K562 (cell line): ENCODE results near the gene NT5C3B. TPM values are rescaled to one million over a fixed set of nuclear protein-coding genes. Genes with fewer than 3 reads are reported as not detected.

Experiments
- ATAC-seq: fragments of 200-7000 bp; cut with Tn5 transposase; 3 replicates; pipeline ENCODE4 v1.9.1; 2020; ENCODE audit warnings: moderate library complexity
- BruUV-seq: library from RNA; stranded (reverse); fragments of 400-500 nt; replicated peaks from 2 replicates; lab custom pipeline; 2021; lab: Mats Ljungman, UMichigan
- CTCF ChIA-PET: fragments of 300-600 bp; formaldehyde crosslinking; extraction: SDS; loops from one replicate; lab custom pipeline; 2021; ENCODE audit warnings: low intra/inter-chr PET ratio; lab: Yijun Ruan, JAX
- POLR2A ChIA-PET: fragments of 300-600, 350-650 bp; sonication (Branson Sonifier 250); formaldehyde crosslinking; extraction: SDS; loops from one replicate; lab custom pipeline; 2021; ENCODE audit warnings: antibody characterized with exemption, inconsistent platforms; lab: Yijun Ruan, JAX
- DNase-seq, 4 experiments: peaks; one replicate each; pipeline versions ENCODE4 v3.0.0 to v3.0.0-alpha.2; 2011 to 2018; ENCODE audit warnings: low spot score in 3 of 4, mixed read lengths in 3 of 4; ENCODE audit errors: extremely low read depth in 1 of 4
- FAIRE-seq: peaks from 2 replicates; lab custom pipeline; 2011; peaks lifted over from hg19 to GRCh38; lab: Jason Lieb, UNC
- H2AFZ ChIP-seq: 2 replicates; pipeline ENCODE4 v1.6.0; 2011; ENCODE audit warnings: low read depth, low read length, control low read depth, inconsistent platforms
- H3K27ac ChIP-seq: fragments of 200-600 bp; 3 replicates; pipeline ENCODE4 v1.8.0; 2011; ENCODE audit warnings: low read depth, mild to moderate bottlenecking, control low read depth, inconsistent platforms, low read length, moderate library complexity, mixed read lengths; ENCODE audit errors: extremely low read depth
- H3K27me3 ChIP-seq, 2 experiments: fragments of 300-600 bp in 1 of 2; 2 replicates in 1 of 2; 3 replicates in 1 of 2; pipeline versions ENCODE4 v1.6.0 to v1.8.0; 2011; ENCODE audit warnings: inconsistent platforms in 2 of 2, low read length in 2 of 2, mild to moderate bottlenecking in 1 of 2, mixed read lengths in 1 of 2, moderate library complexity in 1 of 2; ENCODE audit not compliant: control insufficient read depth in 2 of 2, insufficient read depth in 2 of 2
- H3K36me3 ChIP-seq: fragments of 300-600 bp; 3 replicates; pipeline ENCODE4 v1.8.0; 2011; ENCODE audit warnings: mild to moderate bottlenecking, low read length, inconsistent platforms; ENCODE audit not compliant: control insufficient read depth, insufficient read depth
- H3K4me1 ChIP-seq, 2 experiments: fragments of 200-600 bp in 1 of 2; replicated peaks in 1 of 2; 2 replicates in 1 of 2; 3 replicates in 1 of 2; pipeline versions ENCODE4 v1.5.1 to v1.8.0; 2011; ENCODE audit warnings: inconsistent platforms in 2 of 2, low read length in 2 of 2, mild to moderate bottlenecking in 1 of 2, mixed read lengths in 1 of 2, moderate library complexity in 1 of 2; ENCODE audit not compliant: control insufficient read depth in 2 of 2, insufficient read depth in 2 of 2
- H3K4me2 ChIP-seq: 2 replicates; pipeline ENCODE4 v1.6.1; 2011; ENCODE audit warnings: low read length, control low read depth, inconsistent platforms, mixed read lengths; ENCODE audit not compliant: insufficient read depth
- H3K4me3 ChIP-seq: fragments of 200-600 bp; sonication (generic), shearing (Covaris generic); 2 replicates; pipeline ENCODE4 v1.5.1; 2016; ENCODE audit warnings: control low read depth, inconsistent platforms
- H3K79me2 ChIP-seq: fragments of 200-600 bp; 3 replicates; pipeline ENCODE4 v1.8.0; 2011; ENCODE audit warnings: low read length, inconsistent platforms; ENCODE audit not compliant: control insufficient read depth, insufficient read depth
- H3K9ac ChIP-seq, 2 experiments: 2 replicates each; pipeline versions ENCODE4 v1.6.0 to v1.6.1; 2011; ENCODE audit warnings: low read depth in 2 of 2, low read length in 2 of 2, control low read depth in 1 of 2, inconsistent platforms in 1 of 2, mild to moderate bottlenecking in 1 of 2, mixed read lengths in 1 of 2; ENCODE audit not compliant: insufficient read depth in 1 of 2
- H3K9me1 ChIP-seq: one replicate; pipeline ENCODE4 v1.6.0; 2011; ENCODE audit warnings: inconsistent platforms, mild to moderate bottlenecking, low read length, moderate library complexity; ENCODE audit not compliant: control insufficient read depth, insufficient read depth
- H3K9me3 ChIP-seq: replicated peaks from 2 replicates; pipeline ENCODE4 v1.5.1; 2011; ENCODE audit warnings: low read depth, low read length, inconsistent platforms; ENCODE audit not compliant: control insufficient read depth, insufficient read depth
- H4K20me1 ChIP-seq: replicated peaks from 2 replicates; pipeline ENCODE4 v1.6.1; 2011; ENCODE audit warnings: low read length, inconsistent platforms, mixed read lengths; ENCODE audit not compliant: control insufficient read depth, insufficient read depth
- MCM7 ChIP-seq, 2 experiments: fragments of 450-650 bp; IDR thresholded peaks; 2 replicates each; pipeline ENCODE4 v1.6.1; 2016 to 2018
- MEF2A ChIP-seq: IDR thresholded peaks from 2 replicates; pipeline ENCODE4 v1.6.1; 2011; ENCODE audit warnings: low read depth, mild to moderate bottlenecking, low read length, moderate library complexity; ENCODE audit not compliant: control insufficient read depth
- PCBP1 ChIP-seq: fragments of 200-400 bp; formaldehyde crosslinking; IDR thresholded peaks from 2 replicates; pipeline ENCODE4 v1.6.1; 2018; ENCODE audit warnings: mild to moderate bottlenecking, low read depth, low read length; ENCODE audit not compliant: poor library complexity, severe bottlenecking
- PREB ChIP-seq: sonication (generic); formaldehyde crosslinking; IDR thresholded peaks from 2 replicates; pipeline ENCODE4 v1.8.1; 2023; ENCODE audit warnings: mild to moderate bottlenecking, missing genetic modification reagents
- RBM34 ChIP-seq: fragments of 200-400 bp; formaldehyde crosslinking; IDR thresholded peaks from 2 replicates; pipeline ENCODE4 v1.6.1; 2018; ENCODE audit warnings: low read length, borderline replicate concordance; ENCODE audit not compliant: insufficient read depth
- SMARCA4 ChIP-seq: fragments of 450-650 bp; IDR thresholded peaks from 2 replicates; pipeline ENCODE4 v1.6.1; 2016
- SP1 ChIP-seq: sonication (generic); formaldehyde crosslinking; IDR thresholded peaks from 2 replicates; pipeline ENCODE4 v1.8.1; 2022; ENCODE audit warnings: mild to moderate bottlenecking, missing genetic modification reagents
- THRB ChIP-seq: fragments of 450-650 bp; formaldehyde crosslinking; conservative IDR thresholded peaks from 2 replicates; pipeline ENCODE4 v1.4.0; 2022; ENCODE audit warnings: mild to moderate bottlenecking, missing genetic modification characterization
- ZEB2 ChIP-seq: fragments of 450-650 bp; IDR thresholded peaks from 2 replicates; pipeline ENCODE4 v1.6.1; 2016
- ZNF239 ChIP-seq: fragments of 250-450 bp; sonication (Bioruptor Pico); IDR thresholded peaks from 2 replicates; pipeline ENCODE4 v1.4.0; 2020; ENCODE audit warnings: mild to moderate bottlenecking
- ZNF311 ChIP-seq: fragments of 250-450 bp; sonication (Bioruptor Pico); IDR thresholded peaks from 2 replicates; pipeline ENCODE4 v1.4.0; 2020; ENCODE audit warnings: mild to moderate bottlenecking, moderate library complexity
- ZNF431 ChIP-seq: sonication (generic); formaldehyde crosslinking; IDR thresholded peaks from 2 replicates; pipeline ENCODE4 v1.8.0; 2022; ENCODE audit warnings: mild to moderate bottlenecking, missing genetic modification reagents
- ZNF592 ChIP-seq: fragments of 450-650 bp; IDR thresholded peaks from 2 replicates; pipeline ENCODE4 v1.6.1; 2017; ENCODE audit warnings: antibody characterized with exemption, mild to moderate bottlenecking
- WGBS: fragments of 100-300 bp; shearing (Covaris generic); methylation state at CpG from one replicate; pipeline ENCODE4 v1.1.6; 2016; ENCODE audit warnings: low coverage, mixed read lengths; ENCODE audit not compliant: insufficient coverage; ENCODE audit errors: missing lambda C conversion rate; 5-methylcytosine and 5-hydroxymethylcytosine counted together
- in situ Hi-C: fragments of 300-500 bp; cut with MboI; formaldehyde crosslinking; loops from 4 replicates; pipeline ENCODE4 v1.15.0; 2018; ENCODE audit warnings: inconsistent platforms, mixed read lengths
- intact Hi-C: fragments of 100-400 bp; cut with micrococcal nuclease; formaldehyde crosslinking; loops from 2 replicates; pipeline ENCODE4 v1.14.2; 2022
- polyA plus RNA-seq, 8 experiments: library from polyadenylated mRNA; depleted of rRNA in 4 of 8; stranded (reverse) in 5 of 8; unstranded in 3 of 8; fragments of >200 nt; fragmentation: Nextera tagmentation in 2 of 8; fragmentation: Illumina TruSeq in 1 of 8; extraction: Ambion mirVana in 2 of 8; extraction: Trizol in 1 of 8; gene quantifications; 2 replicates each; pipeline versions ENCODE4 v1.2.1 to v1.2.3, GENCODE V29; 2011 to 2014; ENCODE audit warnings: inconsistent platforms in 1 of 8, missing spikeins in 1 of 8
- total RNA-seq, 7 experiments: library from RNA; depleted of rRNA in 6 of 7; stranded (reverse); fragments of >200 nt in 6 of 7; fragmentation: Illumina TruSeq in 2 of 7; extraction: Trizol in 2 of 7; gene quantifications; 2 replicates each; pipeline versions ENCODE4 v1.2.1 to v1.2.3, GENCODE V29; 2011 to 2021; ENCODE audit warnings: low replicate concordance in 1 of 7

NT5C3B gene
- total and polyA plus RNA-seq, 9 of the 15 experiments (the other 6 are each of a cell fraction or from before 2014, with no cell fraction given) = 2.0 to 166 (median 85.0) TPM

GRCh38 chr17:41787021-41787418 is 49.0 kb downstream of the NT5C3B start:
- WGBS = 9% methylated on average over 4 of the region's 4 CpGs
- H3K27me3 ChIP-seq = no peaks in the 10 kb centered on the region
- ATAC-seq (no peak), DNase-seq (no peak), FAIRE-seq (no peak)
- H3K4me2 ChIP-seq = peak overlapping the region; percentile 81
- H3K4me1 ChIP-seq = peaks cover 30 to 45% of the 10 kb centered on the region in 2 experiments
- POLR2A ChIA-PET = interaction anchor here (0.7 to 3.7 kb wide), 16 partner anchors 8 to 172 kb away, joined by 3 to 30 read pairs (median 6); partner anchors contain the start of genes ODAD4 and P3H4
- H3K9me3 ChIP-seq = no peaks in the 10 kb centered on the region
- peaks cover 9% of the 10 kb centered on the region; the same call in 1 of the 3 replicates for H3K36me3 ChIP-seq
- in situ Hi-C loops (no loop called here), intact Hi-C loops (loop anchor here (2.0 kb wide), 1 partner anchor 78 kb away; the partner anchor contains the start of gene KLHL11)
- H3K9ac ChIP-seq = no peak overlapping the region
- CTCF ChIA-PET = no interaction called here
- no peak overlapping the region for H3K4me3 ChIP-seq
- H4K20me1 ChIP-seq = peaks cover 6% of the 10 kb centered on the region
- H3K9me1 ChIP-seq = peaks cover 6% of the 10 kb centered on the region
- peaks cover 42% of the 10 kb centered on the region for H3K79me2 ChIP-seq
- no peak overlapping the region for H3K27ac ChIP-seq
- BruUV-seq = no TSS peak
- H2AFZ ChIP-seq = peak overlapping the region; percentile 59
- TF ChIP-seq ZNF311 (CRISPR knock-in tag) = no peak
- 0 out of 2 replicates have a peak, but pooled peaks have one; percentile 5 for TF ChIP-seq SP1 (CRISPR knock-in tag)
- TF ChIP-seq ZNF592 = no peak
- no peak for TF ChIP-seq THRB
- peak; percentile 92 for TF ChIP-seq ZEB2
- no peak for TF ChIP-seq RBM34
- TF ChIP-seq PCBP1 = no peak
- no peak for TF ChIP-seq MCM7 (IDR thresholded peaks at IDR 0.05)
- TF ChIP-seq SMARCA4 = no peak
- no peak for TF ChIP-seq MEF2A
- no peak for TF ChIP-seq ZNF431 (CRISPR knock-in tag)
- no peak for TF ChIP-seq PREB (CRISPR knock-in tag)
- TF ChIP-seq ZNF239 (CRISPR knock-in tag) = no peak
